Measurements from ENCODE around the gene MTF1. TPM values are rescaled to one million over a fixed set of nuclear protein-coding genes. Genes with fewer than 3 reads are reported as not detected.
"Not testable (repeated sequence)": the region's sequence is repeated elsewhere in the genome, so short reads cannot be mapped to it uniquely, and the experiment has no call there.

MTF1 gene
- polyA plus RNA-seq (ENCODE audit: insufficient read length in 10 of 10), result 1 to 10 TPM; 4.8 to 8.0 (median 6.1) TPM
- long read RNA-seq, donor 1, result 0 reads
- long read RNA-seq, donor 2, full-length matches to known transcripts, result 1 of 1 reads
- long read RNA-seq, donor 2, partial matches to known transcripts, result 0 of 1 reads
- long read RNA-seq, donor 2, other reads (novel, unspliced or antisense), result 0 of 1 reads
- long read RNA-seq, donor 3, result 0 reads
- long read RNA-seq, donor 4, result 0 reads
- long read RNA-seq, donor 5, result 0 reads
- long read RNA-seq, donor 6, full-length matches to known transcripts, result 1 of 1 reads
- long read RNA-seq, donor 6, partial matches to known transcripts, result 0 of 1 reads
- long read RNA-seq, donor 6, other reads (novel, unspliced or antisense), result 0 of 1 reads
- long read RNA-seq, donor 7, full-length matches to known transcripts, result 1 of 1 reads
- long read RNA-seq, donor 7, partial matches to known transcripts, result 0 of 1 reads
- long read RNA-seq, donor 7, other reads (novel, unspliced or antisense), result 0 of 1 reads
- long read RNA-seq, donor 8, result 0 reads
- long read RNA-seq, donor 9, full-length matches to known transcripts, result 1 of 1 reads
- long read RNA-seq, donor 9, partial matches to known transcripts, result 0 of 1 reads
- long read RNA-seq, donor 9, other reads (novel, unspliced or antisense), result 0 of 1 reads

GRCh38 chr1:37859507-37860345 is at the start of gene MTF1:
TSS of gene MTF1 (minus strand) at chr1:37859592. CDS start at chr1:37857658, 1,934 bp downstream.
- peak; percentile 98 to 99 (median 99) for DNase-seq

GRCh38 chr1:37908531-37908930 is 49.1 kb upstream of the MTF1 start:
- DNase-seq, result not testable (repeated sequence)

- not testable (repeated sequence) for DNase-seq
Observed at GRCh38 chr1:37907416-37908125, 48.2 kb upstream of the MTF1 start.

- DNase-seq, result not testable (repeated sequence)
Observed at GRCh38 chr1:37906591-37906990, 47.2 kb upstream of the MTF1 start.

GRCh38 chr1:37905727-37906126 is 46.3 kb upstream of the MTF1 start:
- no peak for DNase-seq

GRCh38 chr1:37903921-37904320 is 44.5 kb upstream of the MTF1 start:
- DNase-seq, result not testable (repeated sequence)

GRCh38 chr1:37902983-37903382 is 43.6 kb upstream of the MTF1 start:
- no peak for DNase-seq

- no peak for DNase-seq
Observed at GRCh38 chr1:37901893-37902225, 42.5 kb upstream of the MTF1 start.

GRCh38 chr1:37901191-37901892 is 42.0 kb upstream of the MTF1 start:
- no peak for DNase-seq

GRCh38 chr1:37897563-37897962 is 38.2 kb upstream of the MTF1 start:
- not testable (repeated sequence) for DNase-seq

GRCh38 chr1:37893673-37894072 is 34.3 kb upstream of the MTF1 start:
- DNase-seq, result no peak

GRCh38 chr1:37892151-37893047 is 33.0 kb upstream of the MTF1 start:
- DNase-seq, result no peak

GRCh38 chr1:37890378-37891014 is 31.1 kb upstream of the MTF1 start:
- peak; percentile 16 to 38 (median 21) for DNase-seq

- DNase-seq, result no peak
Observed at GRCh38 chr1:37888022-37888700, 28.8 kb upstream of the MTF1 start.

GRCh38 chr1:37884145-37884544 is 24.8 kb upstream of the MTF1 start:
- no peak for DNase-seq

- no peak for DNase-seq
Observed at GRCh38 chr1:37883671-37884070, 24.3 kb upstream of the MTF1 start.

GRCh38 chr1:37879865-37880264 is 20.5 kb upstream of the MTF1 start:
- DNase-seq, result no peak

GRCh38 chr1:37878071-37878470 is 18.7 kb upstream of the MTF1 start:
- no peak for DNase-seq

- no peak for DNase-seq
Observed at GRCh38 chr1:37875833-37876232, 16.4 kb upstream of the MTF1 start.
